HG03520 (cell line): ENCODE results near the gene DENND6A.

Experiments used
- ATAC-seq: cut with Tn5 transposase; IDR thresholded peaks from one replicate; pipeline ENCODE4 v1.9.1; 2021; ENCODE audit warnings: mild to moderate bottlenecking, moderate library complexity; ENCODE audit not compliant: unreplicated experiment

Gene DENND6A

DNA sequence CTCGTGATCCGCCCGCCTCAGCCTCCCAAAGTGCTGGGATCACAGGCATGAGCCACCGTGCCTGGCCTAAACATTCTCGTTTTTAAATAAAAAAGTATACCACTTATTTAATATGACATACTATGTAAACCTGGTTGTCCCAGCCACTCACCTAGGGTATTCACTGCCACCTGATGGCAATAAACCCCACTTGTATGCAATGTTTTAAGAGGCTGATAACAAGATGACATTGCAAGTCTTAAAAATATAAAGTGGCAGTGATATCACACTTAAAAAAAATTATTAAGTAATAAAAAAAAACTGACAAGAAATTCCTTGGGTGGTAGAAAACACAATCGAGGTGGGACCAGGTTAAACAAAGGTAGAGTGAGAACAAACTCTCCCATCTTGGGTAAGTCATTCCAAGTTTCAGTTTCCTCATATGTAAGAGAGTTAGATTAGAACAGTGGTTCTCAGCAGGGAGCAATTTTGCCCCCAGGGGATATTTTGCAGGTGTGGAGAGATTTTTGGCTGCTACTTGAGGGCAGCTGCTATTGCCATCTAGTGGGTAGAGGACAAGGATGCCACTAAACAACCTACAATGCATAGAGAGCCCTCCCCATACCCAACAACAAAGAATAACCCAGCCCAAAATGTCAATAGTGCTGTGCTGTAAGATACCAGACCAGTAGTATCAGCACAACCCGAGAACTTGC is 110.3 kb downstream of the DENND6A start:
- no peak for ATAC-seq

DNA sequence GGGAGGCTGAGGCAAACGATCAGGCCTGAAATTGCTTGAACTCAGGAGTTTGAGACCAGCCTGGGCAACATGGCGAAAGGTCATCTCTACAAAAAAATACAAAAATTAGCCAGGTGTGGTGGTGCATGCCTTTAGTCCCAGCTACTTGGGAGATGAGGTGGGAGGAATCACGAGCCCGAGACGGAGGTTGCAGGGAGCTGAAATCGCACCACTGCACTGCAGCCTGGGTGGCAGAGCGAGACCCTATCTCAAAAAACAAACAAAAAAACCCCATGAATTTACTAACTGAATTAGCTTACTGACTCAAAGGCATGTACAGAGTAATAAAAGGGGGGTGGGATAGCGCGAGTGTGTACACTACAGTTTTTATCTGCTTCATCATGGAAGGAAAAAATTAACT is 115.1 kb downstream of the DENND6A start:
- ATAC-seq, result no peak

DNA sequence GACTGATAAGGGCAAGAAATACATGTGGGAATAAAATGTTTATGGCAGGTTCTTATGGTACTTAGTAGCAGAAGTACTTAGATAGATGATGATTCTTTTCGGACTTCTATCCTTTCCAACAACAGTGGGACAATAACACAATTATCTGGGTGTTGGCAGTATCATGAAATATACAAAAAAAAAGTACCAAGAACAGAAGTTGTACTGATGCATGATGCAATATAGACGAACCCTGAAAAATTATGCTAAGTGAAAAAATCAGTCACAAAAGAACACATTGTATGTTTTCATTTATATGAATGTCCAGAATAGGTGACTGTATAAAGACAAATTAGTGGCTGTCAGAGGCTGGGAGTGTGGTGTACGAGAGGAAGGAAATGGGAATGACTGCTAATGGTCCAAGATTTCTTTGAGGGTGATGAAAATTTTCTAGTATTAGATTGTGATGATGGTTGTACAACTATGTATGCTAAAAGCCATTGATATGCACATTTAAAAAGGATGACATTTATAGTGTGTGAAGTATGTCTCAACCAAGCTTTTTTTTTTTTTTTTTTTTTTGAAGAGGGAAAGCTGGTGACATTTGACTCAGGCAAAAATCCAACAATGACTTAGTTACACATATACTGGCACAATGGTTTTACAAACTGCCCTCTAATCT is 116.8 kb downstream of the DENND6A start:
- ATAC-seq, result no peak
